Fibroblast of the aortic adventitia (primary cell): ENCODE results near the gene ETFA. TPM values are rescaled to one million over a fixed set of nuclear protein-coding genes. Genes with fewer than 3 reads are reported as not detected.

Experiments used
- DNase-seq: peaks from one replicate; pipeline ENCODE4 v3.0.0-alpha.2; 2010; ENCODE audit warnings: low read depth
- H3K4me3 ChIP-seq: 2 replicates; pipeline ENCODE4 v1.5.1; 2011; ENCODE audit warnings: low read depth, mild to moderate bottlenecking, control low read depth, low read length, moderate library complexity
- CTCF ChIP-seq: IDR thresholded peaks from 2 replicates; pipeline ENCODE4 v1.5.1; 2011; ENCODE audit warnings: mild to moderate bottlenecking, low read length, control low read depth, inconsistent platforms; ENCODE audit not compliant: insufficient read depth
- total RNA-seq: library from RNA; depleted of rRNA; stranded (reverse); fragments of >200 nt; gene quantifications from 2 replicates; pipeline ENCODE4 v1.2.3, GENCODE V29; 2012; ENCODE audit warnings: low replicate concordance

ETFA gene
- total RNA-seq, 1 donor, result 87.8 TPM

GRCh38 chr15:76180321-76180720 is 130.9 kb downstream of the ETFA start:
- DNase-seq, result no peak
- H3K4me3 ChIP-seq, result no peak overlapping the region
- TF ChIP-seq CTCF, result no peak

- H3K4me3 ChIP-seq, result no peak overlapping the region
- no peak for DNase-seq
- no peak for TF ChIP-seq CTCF
These were observed 132.2 kb downstream of the ETFA start for GRCh38 chr15:76179023-76179422.

GRCh38 chr15:76178296-76179000 is 132.8 kb downstream of the ETFA start:
- H3K4me3 ChIP-seq, result no peak overlapping the region
- DNase-seq, result no peak
- TF ChIP-seq CTCF, result no peak

GRCh38 chr15:76177491-76178040 is 133.7 kb downstream of the ETFA start:
- H3K4me3 ChIP-seq, result no peak overlapping the region
- peak; percentile 74 for DNase-seq
- no peak for TF ChIP-seq CTCF

GRCh38 chr15:76176487-76177085 is 134.7 kb downstream of the ETFA start:
- TF ChIP-seq CTCF, result no peak
- H3K4me3 ChIP-seq, result no peak overlapping the region
- DNase-seq, result no peak

- TF ChIP-seq CTCF, result no peak
- no peak for DNase-seq
- H3K4me3 ChIP-seq, result no peak overlapping the region
These were observed 135.2 kb downstream of the ETFA start for GRCh38 chr15:76176059-76176458.
